ENCODE data around the gene ANKRD37.

Gene ANKRD37

DNA sequence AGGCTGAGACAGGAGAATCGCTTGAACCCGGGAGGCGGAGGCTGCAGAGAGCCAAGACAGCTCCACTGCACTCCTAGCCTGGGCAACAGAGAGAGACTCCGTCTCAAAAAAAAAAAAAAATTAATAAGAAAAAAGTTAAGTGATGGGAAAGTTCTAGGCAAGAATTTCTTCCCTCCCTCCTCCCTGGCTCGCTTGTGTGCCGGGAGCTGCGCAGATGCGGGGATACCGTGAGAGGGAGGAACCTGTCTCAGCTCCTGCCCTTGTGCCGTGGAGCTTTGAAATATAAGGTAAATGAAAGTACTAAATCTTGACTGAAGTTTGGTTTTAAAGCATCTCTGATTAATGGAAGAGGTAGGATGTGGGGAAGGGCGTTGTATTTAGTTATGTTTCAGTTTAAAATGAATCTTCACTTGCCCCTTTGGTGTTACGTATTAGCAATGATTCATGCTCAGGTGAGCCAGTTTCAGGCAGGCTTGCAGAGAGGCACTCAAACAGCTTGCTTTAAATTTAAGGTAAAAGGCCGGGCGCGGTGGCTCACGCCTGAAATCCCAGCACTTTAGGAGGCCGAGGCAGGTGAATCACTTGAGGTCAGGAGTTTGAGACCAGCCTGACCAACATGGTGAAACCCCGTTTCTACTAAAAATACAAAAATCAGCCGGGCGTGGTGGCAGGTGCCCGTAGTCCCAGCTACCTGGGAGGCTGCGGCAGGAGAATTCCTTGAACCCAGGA lies 30.5 kb downstream of the ANKRD37 start:
- no peak overlapping the region for H3K4me3 ChIP-seq (ENCODE audit: low read depth, low read length)
- DNase-seq (ENCODE audit: low read depth) = no peak
- TF ChIP-seq, protein P1, sequence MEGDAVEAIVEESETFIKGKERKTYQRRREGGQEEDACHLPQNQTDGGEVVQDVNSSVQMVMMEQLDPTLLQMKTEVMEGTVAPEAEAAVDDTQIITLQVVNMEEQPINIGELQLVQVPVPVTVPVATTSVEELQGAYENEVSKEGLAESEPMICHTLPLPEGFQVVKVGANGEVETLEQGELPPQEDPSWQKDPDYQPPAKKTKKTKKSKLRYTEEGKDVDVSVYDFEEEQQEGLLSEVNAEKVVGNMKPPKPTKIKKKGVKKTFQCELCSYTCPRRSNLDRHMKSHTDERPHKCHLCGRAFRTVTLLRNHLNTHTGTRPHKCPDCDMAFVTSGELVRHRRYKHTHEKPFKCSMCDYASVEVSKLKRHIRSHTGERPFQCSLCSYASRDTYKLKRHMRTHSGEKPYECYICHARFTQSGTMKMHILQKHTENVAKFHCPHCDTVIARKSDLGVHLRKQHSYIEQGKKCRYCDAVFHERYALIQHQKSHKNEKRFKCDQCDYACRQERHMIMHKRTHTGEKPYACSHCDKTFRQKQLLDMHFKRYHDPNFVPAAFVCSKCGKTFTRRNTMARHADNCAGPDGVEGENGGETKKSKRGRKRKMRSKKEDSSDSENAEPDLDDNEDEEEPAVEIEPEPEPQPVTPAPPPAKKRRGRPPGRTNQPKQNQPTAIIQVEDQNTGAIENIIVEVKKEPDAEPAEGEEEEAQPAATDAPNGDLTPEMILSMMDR (conservative IDR thresholded peaks at IDR 0.05; ENCODE audit: low read depth, low read length) = no peak

DNA sequence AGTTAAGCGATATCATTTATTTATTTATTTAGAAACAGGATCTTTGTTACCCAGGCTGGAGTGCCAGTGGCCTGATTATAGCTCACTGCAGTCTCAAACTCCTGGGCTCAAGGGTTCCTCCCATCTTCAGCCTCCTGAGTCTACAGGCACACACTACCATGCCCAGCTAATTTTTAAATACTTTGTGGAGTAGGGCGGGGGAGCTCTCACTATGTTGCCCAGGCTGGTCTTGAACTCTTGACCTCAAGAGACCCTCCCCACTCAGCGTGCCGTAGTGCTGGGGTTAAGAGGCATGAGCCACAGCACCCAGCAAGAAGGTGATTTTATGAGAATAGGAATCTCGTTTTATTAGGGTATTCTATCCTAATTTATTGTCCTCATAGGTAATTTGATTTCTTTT lies 33.0 kb downstream of the ANKRD37 start:
- H3K4me3 ChIP-seq (ENCODE audit: low read depth, low read length) = no peak overlapping the region
- DNase-seq (ENCODE audit: low read depth) = no peak
- TF ChIP-seq, protein P1 (conservative IDR thresholded peaks at IDR 0.05; ENCODE audit: low read depth, low read length) = no peak

DNA sequence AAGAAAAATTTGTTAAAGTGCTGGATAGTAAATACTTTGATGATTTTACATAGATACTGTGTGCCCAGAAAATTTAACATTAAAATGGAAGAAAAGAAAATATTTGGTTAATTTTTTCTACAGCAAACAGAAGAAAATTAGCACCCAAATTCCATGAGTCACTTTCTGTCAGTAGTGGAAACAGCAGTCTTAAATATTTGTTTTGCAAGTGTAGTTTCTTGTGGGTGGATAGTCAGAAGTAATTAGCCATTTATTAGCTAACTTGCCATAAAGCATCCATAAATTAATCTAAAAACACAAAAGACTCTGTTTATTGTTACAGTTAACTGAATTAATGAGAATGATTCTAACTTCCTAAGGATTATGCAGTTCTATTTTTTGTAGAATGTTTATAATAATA lies 38.8 kb downstream of the ANKRD37 start:
- H3K4me3 ChIP-seq (ENCODE audit: low read depth, low read length) = no peak overlapping the region
- TF ChIP-seq, protein P1 (conservative IDR thresholded peaks at IDR 0.05; ENCODE audit: low read depth, low read length) = no peak
- no peak for DNase-seq (ENCODE audit: low read depth)

DNA sequence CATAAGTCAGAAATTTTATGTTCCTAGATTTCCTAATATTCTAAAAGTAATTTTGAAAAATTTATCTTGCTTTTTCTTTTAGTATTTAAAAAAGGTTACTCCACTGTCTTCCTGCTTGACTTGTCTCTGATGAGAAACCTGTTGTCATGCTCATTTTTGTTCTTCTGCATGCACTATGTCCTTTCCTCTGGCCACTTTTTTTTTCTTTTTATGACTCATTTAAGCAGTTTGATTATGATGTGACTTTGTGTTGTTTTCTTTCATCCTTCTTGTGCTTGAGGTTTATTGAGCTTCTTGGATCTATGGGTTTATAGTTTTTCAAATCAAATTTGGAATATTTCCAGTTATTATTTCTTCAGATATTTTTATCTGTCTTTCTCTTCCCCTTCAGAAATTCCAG lies 41.2 kb downstream of the ANKRD37 start:
- TF ChIP-seq, protein P1 (conservative IDR thresholded peaks at IDR 0.05; ENCODE audit: low read depth, low read length) = no peak
- DNase-seq (ENCODE audit: low read depth) = no peak
- H3K4me3 ChIP-seq (ENCODE audit: low read depth, low read length) = no peak overlapping the region

DNA sequence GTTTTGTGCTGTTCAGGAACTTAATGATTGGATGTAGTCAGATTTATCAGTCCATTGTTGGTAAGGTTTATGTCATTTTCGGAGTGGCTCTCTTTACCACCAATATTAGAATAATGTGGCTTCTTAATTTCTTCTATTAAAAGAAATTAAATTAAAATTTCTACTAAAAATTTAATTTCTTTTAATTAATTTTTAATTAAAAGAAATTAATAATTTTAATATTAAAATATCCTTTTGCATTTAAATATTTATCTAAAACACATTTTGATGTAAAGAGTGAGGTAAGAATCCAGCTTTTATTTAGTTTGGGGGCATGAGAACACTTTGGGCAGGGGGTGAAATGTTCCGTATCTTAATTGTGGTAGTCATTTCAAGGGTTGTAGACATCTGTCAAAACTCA lies 44.8 kb downstream of the ANKRD37 start:
- DNase-seq (ENCODE audit: low read depth) = no peak
- TF ChIP-seq, protein P1 (conservative IDR thresholded peaks at IDR 0.05; ENCODE audit: low read depth, low read length) = no peak
- H3K4me3 ChIP-seq (ENCODE audit: low read depth, low read length) = no peak overlapping the region

DNA sequence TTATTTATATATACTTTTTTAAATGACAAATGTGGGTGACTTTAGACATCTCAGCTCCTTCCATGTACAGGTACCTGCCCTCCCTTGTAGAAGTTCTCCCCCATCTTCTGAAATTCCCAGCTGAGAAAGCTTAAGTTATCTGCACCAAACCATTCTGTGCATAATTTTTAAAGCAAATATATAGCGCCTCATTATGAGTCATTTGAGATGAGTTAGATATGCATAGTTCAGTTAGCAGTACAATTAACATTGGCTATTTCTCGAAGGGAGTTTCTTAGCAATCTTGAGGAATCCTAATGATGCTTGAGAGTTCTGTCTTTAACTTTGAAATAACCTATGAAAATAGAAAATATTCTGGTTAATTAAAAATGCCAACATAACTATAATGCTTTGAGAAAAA lies 48.6 kb downstream of the ANKRD37 start:
- H3K4me3 ChIP-seq (ENCODE audit: low read depth, low read length) = no peak overlapping the region
- no peak for DNase-seq (ENCODE audit: low read depth)
- TF ChIP-seq, protein P1 (conservative IDR thresholded peaks at IDR 0.05; ENCODE audit: low read depth, low read length) = no peak

Data from choroid plexus epithelial cell (primary cell).